ENCODE measurements around the gene LRFN5.

The LRFN5 gene

GRCh38 chr14:41609704-41610183, 3.1 kb downstream of the LRFN5 start:
- H4K20me1 ChIP-seq (ENCODE audit: insufficient read depth, low read length, poor library complexity, severe bottlenecking), result no peaks in the 10 kb centered on the region
- no peak overlapping the region for H3K9ac ChIP-seq (ENCODE audit: low read depth, low read length, poor library complexity, severe bottlenecking)
- no peaks in the 10 kb centered on the region for H3K4me1 ChIP-seq (ENCODE audit: insufficient read depth, low read length, poor library complexity, severe bottlenecking)
- H3K9me3 ChIP-seq (ENCODE audit: insufficient read depth, low read depth, low read length), result no peaks in the 10 kb centered on the region; the same call in 1 of the 2 replicates
- H3K4me2 ChIP-seq (ENCODE audit: low read depth, low read length, poor library complexity, severe bottlenecking), result no peak overlapping the region
- H3K36me3 ChIP-seq (ENCODE audit: insufficient read depth, low read length), result no peaks in the 10 kb centered on the region
- TF ChIP-seq CTCF (conservative IDR thresholded peaks at IDR 0.05; ENCODE audit: low read length) (no peak), EZH2phosphoT487 (IDR thresholded peaks at IDR 0.05; ENCODE audit: borderline replicate concordance) (no peak)
- H3K9me2 ChIP-seq (replicated peaks; ENCODE audit: low read depth, low read length), result no peaks in the 10 kb centered on the region
- no peaks in the 10 kb centered on the region for H3K79me2 ChIP-seq (ENCODE audit: insufficient read depth, low read length)
- H3K27me3 ChIP-seq (ENCODE audit: insufficient read depth, low read length, poor library complexity, severe bottlenecking), result no peaks in the 10 kb centered on the region
- H3F3A ChIP-seq (ENCODE audit: low read depth), result no peaks in the 10 kb centered on the region
- H3K4me3 ChIP-seq (ENCODE audit: low read length, poor library complexity, severe bottlenecking), result no peak overlapping the region
- H2AFZ ChIP-seq (ENCODE audit: low read length), result no peak overlapping the region

GRCh38 chr14:41615011-41615595, 8.4 kb downstream of the LRFN5 start:
- Histone ChIP-seq H3K9ac (ENCODE audit: low read depth, low read length, poor library complexity, severe bottlenecking) (no peak overlapping the region), H3K9me3 (ENCODE audit: insufficient read depth, low read depth, low read length) (no peaks in the 10 kb centered on the region; the same call in 1 of the 2 replicates), H4K20me1 (ENCODE audit: insufficient read depth, low read length, poor library complexity, severe bottlenecking) (no peaks in the 10 kb centered on the region), H3K4me3 (ENCODE audit: low read length, poor library complexity, severe bottlenecking) (no peak overlapping the region), H3K79me2 (ENCODE audit: insufficient read depth, low read length) (no peaks in the 10 kb centered on the region), H3K27me3 (ENCODE audit: insufficient read depth, low read length, poor library complexity, severe bottlenecking) (no peaks in the 10 kb centered on the region), H3K36me3 (ENCODE audit: insufficient read depth, low read length) (no peaks in the 10 kb centered on the region), H3K4me2 (ENCODE audit: low read depth, low read length, poor library complexity, severe bottlenecking) (no peak overlapping the region), H2AFZ (ENCODE audit: low read length) (no peak overlapping the region), H3F3A (ENCODE audit: low read depth) (no peaks in the 10 kb centered on the region), H3K9me2 (replicated peaks; ENCODE audit: low read depth, low read length) (no peaks in the 10 kb centered on the region), H3K4me1 (ENCODE audit: insufficient read depth, low read length, poor library complexity, severe bottlenecking) (no peaks in the 10 kb centered on the region)
- no peak for TF ChIP-seq EZH2phosphoT487 (IDR thresholded peaks at IDR 0.05; ENCODE audit: borderline replicate concordance)
- TF ChIP-seq CTCF (conservative IDR thresholded peaks at IDR 0.05; ENCODE audit: low read length), result no peak

- Histone ChIP-seq H3K9ac (ENCODE audit: low read depth, low read length, poor library complexity, severe bottlenecking) (no peak overlapping the region), H3F3A (ENCODE audit: low read depth) (no peaks in the 10 kb centered on the region), H4K20me1 (ENCODE audit: insufficient read depth, low read length, poor library complexity, severe bottlenecking) (no peaks in the 10 kb centered on the region), H3K9me2 (replicated peaks; ENCODE audit: low read depth, low read length) (no peaks in the 10 kb centered on the region), H3K4me1 (ENCODE audit: insufficient read depth, low read length, poor library complexity, severe bottlenecking) (no peaks in the 10 kb centered on the region), H3K4me2 (ENCODE audit: low read depth, low read length, poor library complexity, severe bottlenecking) (no peak overlapping the region), H2AFZ (ENCODE audit: low read length) (no peak overlapping the region), H3K79me2 (ENCODE audit: insufficient read depth, low read length) (no peaks in the 10 kb centered on the region), H3K4me3 (ENCODE audit: low read length, poor library complexity, severe bottlenecking) (no peak overlapping the region), H3K36me3 (ENCODE audit: insufficient read depth, low read length) (no peaks in the 10 kb centered on the region), H3K27me3 (ENCODE audit: insufficient read depth, low read length, poor library complexity, severe bottlenecking) (no peaks in the 10 kb centered on the region), H3K9me3 (ENCODE audit: insufficient read depth, low read depth, low read length) (no peaks in the 10 kb centered on the region)
- TF ChIP-seq EZH2phosphoT487 (IDR thresholded peaks at IDR 0.05; ENCODE audit: borderline replicate concordance) (no peak), CTCF (conservative IDR thresholded peaks at IDR 0.05; ENCODE audit: low read length) (no peak)
Observed at GRCh38 chr14:41623736-41624135, 17.1 kb downstream of the LRFN5 start.

All from Loucy (cell line).